GM12874 (cell line): Measurements from ENCODE around the gene KREMEN1.

Experiments
- TF ChIP-seq, protein P1 (sequence below): IDR thresholded peaks from 2 replicates; pipeline ENCODE4 v1.5.1; 2011; ENCODE audit warnings: low read depth, mild to moderate bottlenecking, control low read depth, low read length, moderate library complexity; ENCODE audit not compliant: insufficient read depth

The KREMEN1 gene

GRCh38 chr22:29121124-29121523 lies 48.3 kb downstream of the KREMEN1 start:
- TF ChIP-seq, protein P1, sequence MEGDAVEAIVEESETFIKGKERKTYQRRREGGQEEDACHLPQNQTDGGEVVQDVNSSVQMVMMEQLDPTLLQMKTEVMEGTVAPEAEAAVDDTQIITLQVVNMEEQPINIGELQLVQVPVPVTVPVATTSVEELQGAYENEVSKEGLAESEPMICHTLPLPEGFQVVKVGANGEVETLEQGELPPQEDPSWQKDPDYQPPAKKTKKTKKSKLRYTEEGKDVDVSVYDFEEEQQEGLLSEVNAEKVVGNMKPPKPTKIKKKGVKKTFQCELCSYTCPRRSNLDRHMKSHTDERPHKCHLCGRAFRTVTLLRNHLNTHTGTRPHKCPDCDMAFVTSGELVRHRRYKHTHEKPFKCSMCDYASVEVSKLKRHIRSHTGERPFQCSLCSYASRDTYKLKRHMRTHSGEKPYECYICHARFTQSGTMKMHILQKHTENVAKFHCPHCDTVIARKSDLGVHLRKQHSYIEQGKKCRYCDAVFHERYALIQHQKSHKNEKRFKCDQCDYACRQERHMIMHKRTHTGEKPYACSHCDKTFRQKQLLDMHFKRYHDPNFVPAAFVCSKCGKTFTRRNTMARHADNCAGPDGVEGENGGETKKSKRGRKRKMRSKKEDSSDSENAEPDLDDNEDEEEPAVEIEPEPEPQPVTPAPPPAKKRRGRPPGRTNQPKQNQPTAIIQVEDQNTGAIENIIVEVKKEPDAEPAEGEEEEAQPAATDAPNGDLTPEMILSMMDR = no peak

DNA sequence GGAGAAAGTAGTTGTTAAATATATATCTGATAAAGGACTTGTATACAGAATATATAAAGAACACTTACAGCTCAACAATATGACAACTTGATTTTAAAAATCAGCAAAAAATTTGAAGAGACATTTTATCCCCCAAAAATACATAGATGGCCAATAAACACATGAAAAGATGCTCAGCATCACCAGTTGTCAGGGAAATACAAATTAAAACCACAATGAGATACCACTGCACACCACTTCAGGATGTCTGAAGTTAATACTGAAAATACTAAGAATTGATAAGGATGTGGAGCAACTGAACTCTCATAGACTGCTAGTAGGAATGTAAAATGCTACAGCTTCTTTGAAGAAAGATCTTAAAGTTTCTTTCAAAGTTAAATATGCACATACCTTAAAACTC lies 49.2 kb downstream of the KREMEN1 start:
- TF ChIP-seq, protein P1 = no peak

- TF ChIP-seq, protein P1 = no peak
Observed at GRCh38 chr22:29124777-29125442, 52.1 kb downstream of the KREMEN1 start.

- TF ChIP-seq, protein P1 = no peak
Observed at GRCh38 chr22:29125443-29125778, 52.6 kb downstream of the KREMEN1 start.

DNA sequence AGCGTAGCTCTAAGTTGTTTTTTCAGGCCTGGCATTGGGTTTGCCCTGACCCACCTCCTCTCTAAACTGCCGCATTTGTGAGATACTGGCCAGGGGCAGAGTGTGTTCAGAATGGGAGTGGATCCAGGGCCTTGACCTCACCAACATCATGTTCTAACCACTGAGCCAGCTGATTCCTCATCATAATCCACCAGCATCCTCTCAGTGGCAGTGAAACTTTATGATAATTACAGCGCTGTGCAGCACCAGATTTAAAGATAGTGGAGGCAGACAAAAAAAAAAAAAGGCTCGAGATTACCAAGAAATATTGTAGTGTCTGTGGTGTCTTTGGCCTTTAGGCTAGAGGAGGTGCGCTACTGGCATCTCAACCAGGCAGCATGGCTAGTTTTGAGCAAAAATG lies 53.0 kb downstream of the KREMEN1 start:
- TF ChIP-seq, protein P1 = no peak

DNA sequence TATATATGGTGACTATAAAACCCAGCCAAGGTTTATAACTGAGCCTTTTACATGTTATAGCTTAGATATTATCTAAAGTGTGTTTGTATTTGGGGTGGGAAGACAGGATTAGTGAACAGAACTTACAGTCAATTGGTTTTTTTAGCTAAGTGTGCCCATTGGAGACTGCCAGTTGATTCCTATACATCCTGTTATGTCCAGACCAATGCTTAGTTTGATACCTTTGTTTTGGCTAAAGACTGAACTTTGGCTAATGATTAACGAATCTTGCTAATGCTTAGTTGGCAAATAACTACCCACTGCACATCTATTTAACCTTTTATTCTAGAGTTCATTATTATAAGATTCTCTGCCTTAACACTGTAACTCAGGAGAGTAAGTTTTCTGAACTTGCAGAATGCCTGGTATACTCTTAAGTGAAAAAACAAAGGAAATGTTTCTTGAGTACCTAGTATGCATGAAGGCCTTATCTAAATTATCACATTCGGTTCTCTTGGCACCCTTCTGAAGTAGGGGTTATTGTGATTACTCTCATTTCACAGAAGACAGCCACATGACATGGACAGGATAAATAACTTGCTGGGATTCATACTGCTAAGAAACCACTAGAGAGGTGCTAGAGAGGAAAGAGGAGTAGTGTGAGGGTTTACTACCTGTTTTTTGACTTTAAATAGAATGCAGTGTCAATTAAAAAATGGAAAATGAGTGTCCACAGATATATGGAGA lies 54.0 kb downstream of the KREMEN1 start:
- TF ChIP-seq, protein P1 = no peak

DNA sequence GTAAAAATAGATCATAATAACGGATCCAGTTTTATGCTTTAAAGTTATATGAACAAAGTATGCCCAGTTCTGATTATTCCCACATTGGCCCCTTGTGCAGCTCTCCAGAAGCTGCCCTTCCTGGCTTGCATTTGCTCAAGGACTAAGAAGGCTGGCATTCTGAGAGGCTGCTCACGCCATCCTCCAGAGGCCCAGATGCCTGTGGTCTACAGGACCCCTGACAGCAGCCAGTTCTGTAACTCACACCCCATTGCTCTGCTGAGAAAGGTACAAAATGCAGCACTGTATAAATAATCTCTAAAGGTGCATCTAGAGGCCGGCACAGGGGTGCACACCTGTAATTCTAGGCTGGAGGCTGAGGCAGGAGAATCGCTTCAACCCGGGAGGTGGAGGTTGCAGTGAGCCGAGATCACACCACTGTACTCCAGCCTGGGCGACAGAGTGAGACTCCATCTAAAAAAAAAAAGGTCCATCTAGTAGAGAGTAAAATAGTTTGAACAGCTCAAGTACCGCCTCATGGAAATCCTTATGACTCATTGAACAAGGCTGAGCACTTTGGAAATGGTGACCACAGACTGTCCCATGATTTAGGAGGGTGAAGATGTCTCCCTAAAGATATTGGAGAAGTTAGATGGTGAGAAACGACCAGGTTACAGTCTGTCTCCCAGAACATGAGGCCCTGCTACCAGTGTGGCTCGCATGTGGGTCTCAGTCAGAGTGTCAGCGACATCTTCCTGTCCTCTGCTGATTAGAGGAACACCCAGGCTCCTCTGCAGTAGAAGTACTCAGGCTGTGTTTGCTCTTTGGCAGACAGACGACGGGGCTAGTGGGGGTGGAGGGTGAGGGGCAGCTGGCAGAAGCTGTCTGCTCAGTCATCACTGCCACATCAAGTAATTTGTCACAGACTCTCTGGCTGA lies 56.3 kb downstream of the KREMEN1 start:
- TF ChIP-seq, protein P1 = no peak
